HepG2 (cell line): ENCODE results near the gene SLC6A12. TPM values are rescaled to one million over a fixed set of nuclear protein-coding genes. Genes with fewer than 3 reads are reported as not detected.

Source experiments
- AFF4 ChIP-seq: sonication (generic); formaldehyde crosslinking; IDR thresholded peaks from 2 replicates; pipeline ENCODE4 v1.4.0; 2020; ENCODE audit warnings: missing genetic modification reagents
- ARNT ChIP-seq: fragments of 450-650 bp; IDR thresholded peaks from 2 replicates; pipeline ENCODE4 v1.6.1; 2017
- CERS6 ChIP-seq: sonication (generic); formaldehyde crosslinking; IDR thresholded peaks from 2 replicates; pipeline ENCODE4 v1.5.0; 2020; ENCODE audit warnings: missing genetic modification reagents
- ELF1 ChIP-seq: sonication (generic); formaldehyde crosslinking; IDR thresholded peaks from 2 replicates; pipeline ENCODE4 v1.4.0; 2020; ENCODE audit warnings: missing genetic modification reagents
- FLYWCH1 ChIP-seq: sonication (generic); formaldehyde crosslinking; IDR thresholded peaks from 2 replicates; pipeline ENCODE4 v1.8.1; 2023; ENCODE audit warnings: mild to moderate bottlenecking, missing genetic modification reagents
- FOXA1 ChIP-seq, 2 experiments: fragments of 450-650 bp in 1 of 2; sonication (generic) in 1 of 2; formaldehyde crosslinking in 1 of 2; IDR thresholded peaks; 2 replicates each; pipeline versions ENCODE4 v1.4.0 to v1.6.1; 2016 to 2020; ENCODE audit warnings: missing genetic modification reagents in 1 of 2
- HDAC2 ChIP-seq: sonication (generic); formaldehyde crosslinking; IDR thresholded peaks from 2 replicates; pipeline ENCODE4 v1.4.0; 2020; ENCODE audit warnings: missing genetic modification reagents
- HES4 ChIP-seq: sonication (generic); formaldehyde crosslinking; IDR thresholded peaks from 2 replicates; pipeline ENCODE4 v1.9.0; 2021; ENCODE audit warnings: mild to moderate bottlenecking, missing genetic modification reagents, borderline replicate concordance
- IKZF4 ChIP-seq: sonication (generic); formaldehyde crosslinking; IDR thresholded peaks from 2 replicates; pipeline ENCODE4 v1.5.1; 2020; ENCODE audit warnings: borderline replicate concordance, mild to moderate bottlenecking, low read depth, missing genetic modification reagents; ENCODE audit errors: not compliant biosample characterization
- IRX3 ChIP-seq: sonication (generic); formaldehyde crosslinking; IDR thresholded peaks from 2 replicates; pipeline ENCODE4 v1.8.1; 2023; ENCODE audit warnings: mild to moderate bottlenecking, low read depth, missing genetic modification reagents, borderline replicate concordance
- MYPOP ChIP-seq: sonication (generic); formaldehyde crosslinking; IDR thresholded peaks from 2 replicates; pipeline ENCODE4 v1.8.1; 2023; ENCODE audit warnings: mild to moderate bottlenecking, moderate library complexity, missing genetic modification reagents
- PREB ChIP-seq: sonication (generic); formaldehyde crosslinking; IDR thresholded peaks from 2 replicates; pipeline ENCODE4 v1.4.0; 2020; ENCODE audit warnings: missing genetic modification reagents
- TFAP4 ChIP-seq: sonication (generic); IDR thresholded peaks from 2 replicates; pipeline ENCODE4 v1.6.1; 2016; ENCODE audit warnings: low read depth, borderline replicate concordance
- ZNF362 ChIP-seq: sonication (generic); formaldehyde crosslinking; IDR thresholded peaks from 2 replicates; pipeline ENCODE4 v1.4.0; 2020; ENCODE audit warnings: missing genetic modification reagents, mild to moderate bottlenecking, borderline replicate concordance
- ZNF558 ChIP-seq: sonication (generic); formaldehyde crosslinking; IDR thresholded peaks from 2 replicates; pipeline ENCODE4 v1.9.0; 2022; ENCODE audit warnings: mild to moderate bottlenecking, missing genetic modification reagents, borderline replicate concordance
- ZSCAN30 ChIP-seq: sonication (generic); formaldehyde crosslinking; IDR thresholded peaks from 2 replicates; pipeline ENCODE4 v1.5.0; 2020; ENCODE audit warnings: mild to moderate bottlenecking, missing genetic modification reagents
- polyA plus RNA-seq, 8 experiments: library from polyadenylated mRNA; depleted of rRNA in 3 of 8; stranded (reverse) in 7 of 8; unstranded in 1 of 8; fragments of >200 nt; fragmentation: Illumina TruSeq in 4 of 8; extraction: Trizol in 4 of 8; gene quantifications; 2 replicates each; pipeline versions ENCODE4 v1.2.1 to v1.2.3, GENCODE V29; 2011 to 2016; ENCODE audit warnings: low read depth in 4 of 8, missing spikeins in 1 of 8, mixed read lengths in 1 of 8; ENCODE audit not compliant: insufficient read depth in 1 of 8
- total RNA-seq, 5 experiments: library from RNA; depleted of rRNA; stranded (reverse); fragments of >200 nt; fragmentation: Illumina TruSeq; extraction: Trizol; gene quantifications; 2 replicates each; pipeline ENCODE4 v1.2.3, GENCODE V29; 2016; ENCODE audit warnings: low read depth in 1 of 5

The SLC6A12 gene
- total and polyA plus RNA-seq, 2 of the 13 experiments (the other 11 are each of a cell fraction or from before 2014, with no cell fraction given): 3.7 to 18.8 TPM

- TF ChIP-seq AFF4 (no peak), MYPOP (CRISPR knock-in tag) (no peak), PREB (CRISPR knock-in tag) (no peak), ZNF362 (CRISPR knock-in tag) (no peak), ELF1 (no peak), HES4 (no peak), ZNF558 (CRISPR knock-in tag) (no peak), CERS6 (CRISPR knock-in tag) (no peak), FOXA1 (IDR thresholded peaks at IDR 0.05) (no peak), FOXA1 (CRISPR knock-in tag; IDR thresholded peaks at IDR 0.05) (no peak), HDAC2 (no peak), FLYWCH1 (CRISPR knock-in tag) (no peak), ZSCAN30 (CRISPR knock-in tag) (no peak), ARNT (no peak), IRX3 (CRISPR knock-in tag) (no peak), IKZF4 (CRISPR knock-in tag) (no peak), TFAP4 (no peak)
Measured at GRCh38 chr12:228846-229200, 14.9 kb upstream of the SLC6A12 start (continued).
